ENCODE results near the gene GASK1A.

- TF ChIP-seq CTCF (IDR thresholded peaks at IDR 0.05; ENCODE audit: insufficient read depth, low read length, poor library complexity, severe bottlenecking) = no peak
- TF ChIP-seq EZH2phosphoT487 (conservative IDR thresholded peaks at IDR 0.05; ENCODE audit: low read length) = no peak
These were observed 58.9 kb downstream of the GASK1A start for GRCh38 chr3:43038010-43038409.

Data from SU-DHL-6 (cell line).